HEK293 (cell line): ENCODE measurements around the gene NR1H2.

Source experiments
- CTCF ChIP-seq: fragments of 450-650 bp; formaldehyde crosslinking; IDR thresholded peaks from 2 replicates; pipeline ENCODE4 v1.5.1; 2016; ENCODE audit warnings: missing biosample characterization, missing genetic modification characterization
- TSHZ1 ChIP-seq: fragments of 450-650 bp; formaldehyde crosslinking; IDR thresholded peaks from 2 replicates; pipeline ENCODE4 v1.5.1; 2016; ENCODE audit warnings: missing biosample characterization, missing genetic modification characterization, borderline replicate concordance
- ZBTB26 ChIP-seq: fragments of 450-650 bp; formaldehyde crosslinking; optimal IDR thresholded peaks from 2 replicates; pipeline ENCODE3; 2016; ENCODE audit warnings: missing biosample characterization, mild to moderate bottlenecking, missing genetic modification characterization
- ZBTB8A ChIP-seq: fragments of 450-650 bp; formaldehyde crosslinking; IDR thresholded peaks from 2 replicates; pipeline ENCODE4 v1.5.1; 2016; ENCODE audit warnings: missing biosample characterization, missing genetic modification characterization
- ZNF37A ChIP-seq: fragments of 450-650 bp; IDR thresholded peaks from 2 replicates; pipeline ENCODE4 v1.5.1; 2018; ENCODE audit warnings: missing biosample characterization, missing genetic modification characterization
- ZNF660 ChIP-seq: fragments of 450-650 bp; IDR thresholded peaks from 2 replicates; pipeline ENCODE4 v1.5.1; 2018; ENCODE audit warnings: missing biosample characterization, mild to moderate bottlenecking, missing genetic modification characterization
- ZNF791 ChIP-seq: fragments of 450-650 bp; formaldehyde crosslinking; IDR thresholded peaks from 2 replicates; pipeline ENCODE4 v1.5.1; 2016; ENCODE audit warnings: missing biosample characterization, missing genetic modification characterization

GRCh38 chr19:50365434-50366306 lies 10.6 kb upstream of the NR1H2 start, which contains the start of gene NAPSA:
- TF ChIP-seq ZBTB26 (tag by site-specific recombination), result no peak
- TF ChIP-seq CTCF, result no peak
- no peak for TF ChIP-seq TSHZ1 (tag by site-specific recombination)
- TF ChIP-seq ZNF791, result no peak
- no peak for TF ChIP-seq ZBTB8A
- TF ChIP-seq ZNF37A (tag by site-specific recombination), result no peak
- no peak for TF ChIP-seq ZNF660 (tag by site-specific recombination)
